ENCODE data around the gene MRPS5.

MRPS5 gene

GRCh38 chr2:95059656-95060370, 61.8 kb downstream of the MRPS5 start:
- DNase-seq (ENCODE audit: low spot score), result no peak

- peak; percentile 10 for DNase-seq (ENCODE audit: low spot score)
These were observed 62.5 kb downstream of the MRPS5 start for GRCh38 chr2:95058989-95059641.

DNA sequence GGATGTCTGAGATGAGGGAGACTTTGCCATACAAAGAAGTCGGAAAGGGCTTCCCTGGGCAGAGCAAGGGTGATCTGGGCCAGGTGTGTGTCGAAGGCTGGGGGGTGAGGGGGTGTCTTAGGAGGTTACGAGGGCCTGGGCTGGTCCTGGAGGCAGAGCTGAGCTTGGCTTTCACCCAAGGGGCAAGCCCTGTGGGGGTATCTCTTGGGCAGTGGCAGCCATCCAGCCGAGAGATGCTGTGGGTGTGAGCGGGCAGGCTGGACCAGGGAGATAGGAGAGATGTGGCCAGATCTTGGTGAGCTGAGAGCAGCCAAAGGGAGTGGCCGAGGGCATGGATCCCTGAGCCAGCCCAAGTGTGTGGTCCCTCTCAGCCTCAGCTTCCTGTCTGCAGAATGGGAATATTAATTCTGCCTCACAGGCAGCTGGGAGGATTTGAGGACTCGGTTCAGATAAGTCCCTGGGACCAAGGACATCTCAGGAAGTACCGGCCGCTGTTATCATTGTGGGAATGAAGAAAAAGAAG, 63.1 kb downstream of the MRPS5 start:
- DNase-seq (ENCODE audit: low spot score), result peak; percentile 62

GRCh38 chr2:95057535-95058370, 63.9 kb downstream of the MRPS5 start:
- no peak for DNase-seq (ENCODE audit: low spot score)

- DNase-seq (ENCODE audit: low spot score), result no peak
These were observed 64.8 kb downstream of the MRPS5 start for GRCh38 chr2:95056461-95057459.

- DNase-seq (ENCODE audit: low spot score), result no peak
These were observed 65.6 kb downstream of the MRPS5 start for GRCh38 chr2:95056044-95056443.

DNA sequence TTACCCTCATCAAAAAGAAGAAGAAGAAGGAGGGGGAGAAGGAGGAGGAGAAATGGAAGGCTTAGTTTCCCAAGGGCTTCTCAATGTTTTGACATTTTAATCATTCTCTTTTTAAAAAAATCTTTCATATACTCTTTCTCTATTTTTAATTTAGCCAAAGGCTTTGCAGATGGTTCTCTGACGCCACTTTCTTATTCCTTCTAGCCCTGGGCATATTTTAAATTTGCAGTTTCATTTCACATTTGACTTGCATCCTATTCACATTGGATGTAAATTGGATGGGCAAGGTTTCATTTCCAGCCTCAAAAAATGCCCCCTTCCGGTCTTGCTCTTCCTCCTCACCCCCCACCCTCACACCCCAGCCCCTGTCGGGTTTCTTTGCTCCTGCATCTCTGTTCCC, 66.3 kb downstream of the MRPS5 start:
- no peak for DNase-seq (ENCODE audit: low spot score)

GRCh38 chr2:95054016-95054415, 67.6 kb downstream of the MRPS5 start:
- DNase-seq (ENCODE audit: low spot score), result no peak

DNA sequence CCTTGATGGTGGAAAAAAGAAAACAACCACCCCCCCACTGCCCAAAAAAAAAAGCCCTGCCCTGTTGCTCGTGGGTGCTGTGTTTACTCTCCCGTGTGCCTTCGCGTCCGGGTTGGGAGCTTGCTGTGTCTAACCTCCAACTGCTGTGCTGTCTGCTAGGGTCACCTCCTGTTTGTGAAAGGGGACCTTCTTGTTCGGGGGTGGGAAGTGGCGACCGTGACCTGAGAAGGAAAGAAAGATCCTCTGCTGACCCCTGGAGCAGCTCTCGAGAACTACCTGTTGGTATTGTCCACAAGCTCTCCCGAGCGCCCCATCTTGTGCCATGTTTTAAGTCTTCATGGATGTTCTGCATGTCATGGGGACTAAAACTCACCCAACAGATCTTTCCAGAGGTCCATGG, 68.1 kb downstream of the MRPS5 start:
- no peak for DNase-seq (ENCODE audit: low spot score)

- DNase-seq (ENCODE audit: low spot score), result no peak
These were observed 68.7 kb downstream of the MRPS5 start for GRCh38 chr2:95052804-95053479.

DNA sequence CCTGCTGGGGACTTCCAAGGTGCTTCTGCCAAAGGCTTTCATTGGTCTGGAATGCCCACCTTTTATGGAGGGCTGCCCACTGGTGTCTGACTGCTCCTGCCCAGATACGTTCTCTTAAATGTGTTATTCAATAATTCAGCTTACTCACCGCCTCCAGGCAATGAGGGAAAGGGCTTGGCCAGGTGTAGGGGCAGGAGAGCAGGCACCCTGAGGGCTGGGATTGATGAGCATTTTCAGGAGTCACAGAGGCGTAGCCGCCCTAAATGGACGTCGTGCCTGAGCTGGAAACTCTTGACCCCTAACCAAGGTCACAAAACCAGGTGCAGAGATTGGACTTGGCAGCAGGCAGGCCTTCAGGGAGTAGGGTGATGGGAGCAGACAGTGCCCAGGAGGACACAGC, 69.3 kb downstream of the MRPS5 start:
- DNase-seq (ENCODE audit: low spot score), result no peak

DNA sequence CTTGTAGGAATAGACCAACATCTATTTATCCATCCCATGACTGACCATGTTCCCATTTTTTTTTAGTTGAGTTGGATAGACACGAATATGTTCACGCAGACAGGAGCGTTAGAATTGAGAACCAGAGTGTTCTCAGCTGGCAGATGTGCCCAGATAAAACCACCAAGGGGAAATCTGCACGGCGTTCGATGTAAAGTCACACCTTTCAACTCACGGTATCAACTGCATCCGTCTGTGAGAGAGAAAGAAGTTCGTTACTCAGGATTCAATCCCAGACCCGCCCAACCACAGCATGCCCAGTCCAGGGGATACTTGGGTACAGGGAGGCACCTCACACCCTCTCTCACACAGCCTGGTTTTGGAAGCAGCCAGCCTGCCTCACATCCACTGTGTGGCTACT, 70.0 kb downstream of the MRPS5 start:
- no peak for DNase-seq (ENCODE audit: low spot score)

GRCh38 chr2:95050385-95051300, 71.0 kb downstream of the MRPS5 start:
- no peak for DNase-seq (ENCODE audit: low spot score)

DNA sequence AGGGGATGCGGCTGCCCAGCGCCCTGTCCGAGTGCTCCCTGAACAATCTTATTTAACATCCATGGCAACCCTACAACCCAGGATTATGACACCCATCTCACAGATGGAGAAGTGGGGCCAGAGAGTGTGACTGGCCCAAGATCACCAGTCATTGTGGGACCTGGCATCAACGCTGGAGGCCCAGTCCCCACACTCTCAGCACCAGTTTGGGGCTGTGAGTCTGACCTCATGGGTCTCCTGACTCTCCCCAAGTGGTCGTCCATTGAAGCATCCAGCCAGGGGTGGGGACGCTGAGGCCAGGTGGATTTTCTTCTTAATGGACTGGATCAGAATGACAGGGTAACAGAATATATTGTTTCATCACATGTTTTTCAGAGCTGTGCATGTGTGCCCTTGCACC, 71.6 kb downstream of the MRPS5 start:
- DNase-seq (ENCODE audit: low spot score), result no peak

GRCh38 chr2:95049683-95049955, 72.0 kb downstream of the MRPS5 start:
- DNase-seq (ENCODE audit: low spot score), result no peak

DNA sequence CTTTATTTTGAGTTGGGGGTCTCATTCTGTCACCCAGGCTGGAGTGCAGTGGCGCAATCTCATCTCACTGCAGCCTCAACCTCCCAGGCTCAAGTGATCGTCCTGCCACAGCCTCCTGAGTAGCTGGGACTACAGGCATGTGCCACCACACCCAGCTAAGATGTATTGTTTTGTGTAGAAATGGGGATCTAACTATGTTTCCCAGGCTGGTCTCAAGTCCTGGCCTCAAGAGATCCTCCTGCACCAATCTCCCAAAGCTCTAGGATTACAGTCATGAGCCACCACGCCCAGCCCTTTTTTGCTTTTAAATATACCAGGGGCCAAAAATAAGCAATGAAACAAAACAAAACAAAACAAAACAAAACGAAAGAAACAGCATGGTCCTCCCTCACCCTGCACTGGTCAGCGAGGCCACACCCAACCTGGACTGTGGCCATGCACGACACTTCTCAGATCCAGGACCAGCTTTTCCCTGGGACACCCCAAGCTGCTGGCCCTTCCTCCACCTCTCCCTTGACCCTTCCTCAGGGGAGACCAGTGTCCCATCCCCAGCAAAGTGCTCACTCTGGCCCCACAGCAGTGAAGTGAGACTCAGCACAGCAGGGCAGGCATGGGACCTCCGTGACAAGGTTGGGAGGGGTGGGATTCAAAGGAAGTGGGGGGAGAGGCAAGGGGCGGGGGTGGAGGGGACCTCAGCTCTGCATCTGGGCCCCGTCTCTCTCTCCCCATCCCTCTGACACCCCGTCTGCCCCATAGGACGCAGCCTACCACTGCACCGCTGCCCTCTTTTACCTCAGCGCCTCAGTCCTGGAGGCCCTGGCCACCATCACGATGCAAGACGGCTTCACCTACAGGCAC, 72.6 kb downstream of the MRPS5 start:
- no peak for DNase-seq (ENCODE audit: low spot score)

- DNase-seq (ENCODE audit: low spot score), result no peak
These were observed 73.7 kb downstream of the MRPS5 start for GRCh38 chr2:95047629-95048510.

All from hematopoietic multipotent progenitor cell treated with erythropoietin and hydrocortisone succinate and interleukin-3 and kit ligand, for 15 days (in vitro differentiated cells).